Measurements from ENCODE around the gene TRAPPC8.

DNA sequence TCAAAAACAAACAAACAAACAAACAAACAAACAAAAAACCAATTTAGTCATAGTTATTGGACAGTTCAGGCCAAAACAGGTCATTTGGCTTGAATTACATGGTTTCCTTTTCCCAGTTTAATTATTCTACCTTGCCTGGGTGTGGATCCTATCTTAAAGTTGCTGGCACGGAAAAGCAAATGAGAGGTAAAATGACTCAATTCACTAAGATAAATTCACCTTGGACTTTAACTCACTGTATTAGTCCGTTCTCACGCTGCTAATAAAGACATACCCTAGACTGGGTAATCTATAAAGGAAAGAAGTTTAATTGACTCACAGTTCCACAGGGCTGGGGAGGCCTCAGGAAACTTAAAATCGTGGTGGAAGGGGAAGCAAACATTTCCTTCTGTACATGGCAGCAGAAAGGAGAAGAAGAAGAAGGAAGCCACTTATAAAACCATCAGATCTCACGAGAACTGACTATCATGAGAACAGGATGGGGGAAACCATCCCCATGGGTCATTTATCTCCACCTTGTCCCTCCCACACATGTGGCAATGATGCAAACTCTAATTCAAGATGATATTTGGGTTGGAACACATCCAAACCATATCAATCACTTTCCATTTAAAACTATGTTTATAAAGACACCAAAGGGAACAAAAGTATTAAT is 22.5 kb upstream of the TRAPPC8 start:
- no peak for TF ChIP-seq EZH2phosphoT487 (IDR thresholded peaks at IDR 0.05; ENCODE audit: unreplicated experiment)
- TF ChIP-seq, protein P1, sequence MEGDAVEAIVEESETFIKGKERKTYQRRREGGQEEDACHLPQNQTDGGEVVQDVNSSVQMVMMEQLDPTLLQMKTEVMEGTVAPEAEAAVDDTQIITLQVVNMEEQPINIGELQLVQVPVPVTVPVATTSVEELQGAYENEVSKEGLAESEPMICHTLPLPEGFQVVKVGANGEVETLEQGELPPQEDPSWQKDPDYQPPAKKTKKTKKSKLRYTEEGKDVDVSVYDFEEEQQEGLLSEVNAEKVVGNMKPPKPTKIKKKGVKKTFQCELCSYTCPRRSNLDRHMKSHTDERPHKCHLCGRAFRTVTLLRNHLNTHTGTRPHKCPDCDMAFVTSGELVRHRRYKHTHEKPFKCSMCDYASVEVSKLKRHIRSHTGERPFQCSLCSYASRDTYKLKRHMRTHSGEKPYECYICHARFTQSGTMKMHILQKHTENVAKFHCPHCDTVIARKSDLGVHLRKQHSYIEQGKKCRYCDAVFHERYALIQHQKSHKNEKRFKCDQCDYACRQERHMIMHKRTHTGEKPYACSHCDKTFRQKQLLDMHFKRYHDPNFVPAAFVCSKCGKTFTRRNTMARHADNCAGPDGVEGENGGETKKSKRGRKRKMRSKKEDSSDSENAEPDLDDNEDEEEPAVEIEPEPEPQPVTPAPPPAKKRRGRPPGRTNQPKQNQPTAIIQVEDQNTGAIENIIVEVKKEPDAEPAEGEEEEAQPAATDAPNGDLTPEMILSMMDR (conservative IDR thresholded peaks at IDR 0.05; ENCODE audit: low read depth in 2 of 2): no peak
- no peak for TF ChIP-seq CREB1 (CRISPR knock-in tag; IDR thresholded peaks at IDR 0.05; ENCODE audit: low read depth)
- no peak for TF ChIP-seq EZH2 (IDR thresholded peaks at IDR 0.05; ENCODE audit: low read depth, unreplicated experiment)
- no peak for TF ChIP-seq POLR2AphosphoS5 (IDR thresholded peaks at IDR 0.05; ENCODE audit: low read depth)
- TF ChIP-seq STAT1 (IDR thresholded peaks at IDR 0.05; ENCODE audit: unreplicated experiment): no peak
- TF ChIP-seq, protein P2, sequence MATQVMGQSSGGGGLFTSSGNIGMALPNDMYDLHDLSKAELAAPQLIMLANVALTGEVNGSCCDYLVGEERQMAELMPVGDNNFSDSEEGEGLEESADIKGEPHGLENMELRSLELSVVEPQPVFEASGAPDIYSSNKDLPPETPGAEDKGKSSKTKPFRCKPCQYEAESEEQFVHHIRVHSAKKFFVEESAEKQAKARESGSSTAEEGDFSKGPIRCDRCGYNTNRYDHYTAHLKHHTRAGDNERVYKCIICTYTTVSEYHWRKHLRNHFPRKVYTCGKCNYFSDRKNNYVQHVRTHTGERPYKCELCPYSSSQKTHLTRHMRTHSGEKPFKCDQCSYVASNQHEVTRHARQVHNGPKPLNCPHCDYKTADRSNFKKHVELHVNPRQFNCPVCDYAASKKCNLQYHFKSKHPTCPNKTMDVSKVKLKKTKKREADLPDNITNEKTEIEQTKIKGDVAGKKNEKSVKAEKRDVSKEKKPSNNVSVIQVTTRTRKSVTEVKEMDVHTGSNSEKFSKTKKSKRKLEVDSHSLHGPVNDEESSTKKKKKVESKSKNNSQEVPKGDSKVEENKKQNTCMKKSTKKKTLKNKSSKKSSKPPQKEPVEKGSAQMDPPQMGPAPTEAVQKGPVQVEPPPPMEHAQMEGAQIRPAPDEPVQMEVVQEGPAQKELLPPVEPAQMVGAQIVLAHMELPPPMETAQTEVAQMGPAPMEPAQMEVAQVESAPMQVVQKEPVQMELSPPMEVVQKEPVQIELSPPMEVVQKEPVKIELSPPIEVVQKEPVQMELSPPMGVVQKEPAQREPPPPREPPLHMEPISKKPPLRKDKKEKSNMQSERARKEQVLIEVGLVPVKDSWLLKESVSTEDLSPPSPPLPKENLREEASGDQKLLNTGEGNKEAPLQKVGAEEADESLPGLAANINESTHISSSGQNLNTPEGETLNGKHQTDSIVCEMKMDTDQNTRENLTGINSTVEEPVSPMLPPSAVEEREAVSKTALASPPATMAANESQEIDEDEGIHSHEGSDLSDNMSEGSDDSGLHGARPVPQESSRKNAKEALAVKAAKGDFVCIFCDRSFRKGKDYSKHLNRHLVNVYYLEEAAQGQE (IDR thresholded peaks at IDR 0.05; ENCODE audit: unreplicated experiment): no peak
- no peak for TF ChIP-seq ZNF114 (CRISPR knock-in tag; IDR thresholded peaks at IDR 0.05)
- no peak for TF ChIP-seq JUNB (IDR thresholded peaks at IDR 0.05; ENCODE audit: unreplicated experiment)
- TF ChIP-seq, protein P3, sequence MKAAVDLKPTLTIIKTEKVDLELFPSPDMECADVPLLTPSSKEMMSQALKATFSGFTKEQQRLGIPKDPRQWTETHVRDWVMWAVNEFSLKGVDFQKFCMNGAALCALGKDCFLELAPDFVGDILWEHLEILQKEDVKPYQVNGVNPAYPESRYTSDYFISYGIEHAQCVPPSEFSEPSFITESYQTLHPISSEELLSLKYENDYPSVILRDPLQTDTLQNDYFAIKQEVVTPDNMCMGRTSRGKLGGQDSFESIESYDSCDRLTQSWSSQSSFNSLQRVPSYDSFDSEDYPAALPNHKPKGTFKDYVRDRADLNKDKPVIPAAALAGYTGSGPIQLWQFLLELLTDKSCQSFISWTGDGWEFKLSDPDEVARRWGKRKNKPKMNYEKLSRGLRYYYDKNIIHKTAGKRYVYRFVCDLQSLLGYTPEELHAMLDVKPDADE (IDR thresholded peaks at IDR 0.05): no peak
- TF ChIP-seq NANOG (IDR thresholded peaks at IDR 0.05; ENCODE audit: borderline replicate concordance): no peak
- TF ChIP-seq, protein P4, sequence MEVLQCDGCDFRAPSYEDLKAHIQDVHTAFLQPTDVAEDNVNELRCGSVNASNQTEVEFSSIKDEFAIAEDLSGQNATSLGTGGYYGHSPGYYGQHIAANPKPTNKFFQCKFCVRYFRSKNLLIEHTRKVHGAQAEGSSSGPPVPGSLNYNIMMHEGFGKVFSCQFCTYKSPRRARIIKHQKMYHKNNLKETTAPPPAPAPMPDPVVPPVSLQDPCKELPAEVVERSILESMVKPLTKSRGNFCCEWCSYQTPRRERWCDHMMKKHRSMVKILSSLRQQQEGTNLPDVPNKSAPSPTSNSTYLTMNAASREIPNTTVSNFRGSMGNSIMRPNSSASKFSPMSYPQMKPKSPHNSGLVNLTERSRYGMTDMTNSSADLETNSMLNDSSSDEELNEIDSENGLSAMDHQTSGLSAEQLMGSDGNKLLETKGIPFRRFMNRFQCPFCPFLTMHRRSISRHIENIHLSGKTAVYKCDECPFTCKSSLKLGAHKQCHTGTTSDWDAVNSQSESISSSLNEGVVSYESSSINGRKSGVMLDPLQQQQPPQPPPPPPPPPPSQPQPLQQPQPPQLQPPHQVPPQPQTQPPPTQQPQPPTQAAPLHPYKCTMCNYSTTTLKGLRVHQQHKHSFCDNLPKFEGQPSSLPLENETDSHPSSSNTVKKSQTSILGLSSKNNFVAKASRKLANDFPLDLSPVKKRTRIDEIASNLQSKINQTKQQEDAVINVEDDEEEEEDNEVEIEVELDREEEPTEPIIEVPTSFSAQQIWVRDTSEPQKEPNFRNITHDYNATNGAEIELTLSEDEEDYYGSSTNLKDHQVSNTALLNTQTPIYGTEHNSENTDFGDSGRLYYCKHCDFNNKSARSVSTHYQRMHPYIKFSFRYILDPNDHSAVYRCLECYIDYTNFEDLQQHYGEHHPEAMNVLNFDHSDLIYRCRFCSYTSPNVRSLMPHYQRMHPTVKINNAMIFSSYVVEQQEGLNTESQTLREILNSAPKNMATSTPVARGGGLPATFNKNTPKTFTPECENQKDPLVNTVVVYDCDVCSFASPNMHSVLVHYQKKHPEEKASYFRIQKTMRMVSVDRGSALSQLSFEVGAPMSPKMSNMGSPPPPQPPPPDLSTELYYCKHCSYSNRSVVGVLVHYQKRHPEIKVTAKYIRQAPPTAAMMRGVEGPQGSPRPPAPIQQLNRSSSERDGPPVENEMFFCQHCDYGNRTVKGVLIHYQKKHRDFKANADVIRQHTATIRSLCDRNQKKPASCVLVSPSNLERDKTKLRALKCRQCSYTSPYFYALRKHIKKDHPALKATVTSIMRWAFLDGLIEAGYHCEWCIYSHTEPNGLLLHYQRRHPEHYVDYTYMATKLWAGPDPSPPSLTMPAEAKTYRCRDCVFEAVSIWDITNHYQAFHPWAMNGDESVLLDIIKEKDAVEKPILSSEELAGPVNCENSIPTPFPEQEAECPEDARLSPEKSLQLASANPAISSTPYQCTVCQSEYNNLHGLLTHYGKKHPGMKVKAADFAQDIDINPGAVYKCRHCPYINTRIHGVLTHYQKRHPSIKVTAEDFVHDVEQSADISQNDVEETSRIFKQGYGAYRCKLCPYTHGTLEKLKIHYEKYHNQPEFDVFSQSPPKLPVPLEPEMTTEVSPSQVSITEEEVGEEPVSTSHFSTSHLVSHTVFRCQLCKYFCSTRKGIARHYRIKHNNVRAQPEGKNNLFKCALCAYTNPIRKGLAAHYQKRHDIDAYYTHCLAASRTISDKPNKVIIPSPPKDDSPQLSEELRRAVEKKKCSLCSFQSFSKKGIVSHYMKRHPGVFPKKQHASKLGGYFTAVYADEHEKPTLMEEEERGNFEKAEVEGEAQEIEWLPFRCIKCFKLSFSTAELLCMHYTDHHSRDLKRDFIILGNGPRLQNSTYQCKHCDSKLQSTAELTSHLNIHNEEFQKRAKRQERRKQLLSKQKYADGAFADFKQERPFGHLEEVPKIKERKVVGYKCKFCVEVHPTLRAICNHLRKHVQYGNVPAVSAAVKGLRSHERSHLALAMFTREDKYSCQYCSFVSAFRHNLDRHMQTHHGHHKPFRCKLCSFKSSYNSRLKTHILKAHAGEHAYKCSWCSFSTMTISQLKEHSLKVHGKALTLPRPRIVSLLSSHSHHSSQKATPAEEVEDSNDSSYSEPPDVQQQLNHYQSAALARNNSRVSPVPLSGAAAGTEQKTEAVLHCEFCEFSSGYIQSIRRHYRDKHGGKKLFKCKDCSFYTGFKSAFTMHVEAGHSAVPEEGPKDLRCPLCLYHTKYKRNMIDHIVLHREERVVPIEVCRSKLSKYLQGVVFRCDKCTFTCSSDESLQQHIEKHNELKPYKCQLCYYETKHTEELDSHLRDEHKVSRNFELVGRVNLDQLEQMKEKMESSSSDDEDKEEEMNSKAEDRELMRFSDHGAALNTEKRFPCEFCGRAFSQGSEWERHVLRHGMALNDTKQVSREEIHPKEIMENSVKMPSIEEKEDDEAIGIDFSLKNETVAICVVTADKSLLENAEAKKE (CRISPR knock-in tag; IDR thresholded peaks at IDR 0.05): no peak
